Measurements from ENCODE around the gene RBSN. TPM values are rescaled to one million over a fixed set of nuclear protein-coding genes. Genes with fewer than 3 reads are reported as not detected.
"Not testable (repeated sequence)": the region's sequence is repeated elsewhere in the genome, so short reads cannot be mapped to it uniquely, and the experiment has no call there.

Gene RBSN
- 10 to 100 TPM; 26.6 to 43.9 (median 34.5) TPM for total RNA-seq

DNA sequence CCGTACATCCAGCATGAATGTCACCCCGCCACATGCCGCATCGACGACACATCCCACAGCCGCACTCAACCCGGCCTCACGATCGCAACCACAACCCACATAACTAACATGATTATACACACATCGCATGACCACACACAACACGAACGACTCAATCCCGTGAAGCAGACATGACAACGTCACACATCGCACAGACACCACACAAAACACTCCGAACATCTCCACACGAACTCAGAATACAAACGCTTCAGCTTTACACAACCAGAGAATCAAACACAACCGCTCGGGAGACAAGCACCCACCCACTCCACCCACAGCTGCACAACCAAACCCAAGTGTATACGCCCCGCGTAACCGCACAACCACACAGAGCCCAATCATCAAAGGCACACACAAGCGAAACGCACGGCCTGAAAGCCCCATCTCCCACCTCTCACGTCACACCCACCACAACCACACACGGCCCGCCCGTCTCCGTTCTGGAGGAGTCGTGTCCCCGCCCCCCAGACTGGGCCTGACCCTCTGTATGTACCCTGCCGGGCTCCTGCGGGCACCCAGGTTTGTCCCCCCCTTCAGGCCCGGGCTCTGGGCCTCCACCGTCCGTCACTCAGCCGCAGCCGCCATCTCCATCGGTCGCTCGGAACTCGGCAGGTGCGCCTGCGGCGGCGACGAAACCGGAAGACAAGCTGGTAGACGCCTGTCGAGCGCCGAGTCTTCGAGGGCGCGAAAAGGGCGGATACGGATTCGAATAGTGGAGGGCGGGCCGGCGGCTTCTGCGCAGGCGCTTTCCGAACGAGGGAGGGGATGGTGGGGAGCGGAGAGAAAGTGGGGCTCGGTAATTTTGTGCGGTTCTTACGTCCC, at the start of gene RBSN:
Gene RBSN (minus strand): TSS at position 646 of the 861 bp plus-strand sequence. CDS start 3,028 bp downstream, outside the sequence.
- Histone ChIP-seq H3K4me1 (peaks cover 3 to 43% (median 18%) of the 10 kb centered on the region in 4 donors), H3K27me3 (no peaks in the 10 kb centered on the region), H3K36me3 (peaks cover 0 to 26% (median 0%) of the 10 kb centered on the region in 3 donors), H3K27ac (peak within 1 kb of the TSS; percentile 80 to 94 (median 81)), H3K4me3 (peak within 1 kb of the TSS; percentile 79 to 94 (median 88)), H3K9me3 (no peaks in the 10 kb centered on the region)
- peak in 1 of 2 donors; percentile 79 for TF ChIP-seq POLR2A (IDR thresholded peaks at IDR 0.05)
- TF ChIP-seq, protein P1, sequence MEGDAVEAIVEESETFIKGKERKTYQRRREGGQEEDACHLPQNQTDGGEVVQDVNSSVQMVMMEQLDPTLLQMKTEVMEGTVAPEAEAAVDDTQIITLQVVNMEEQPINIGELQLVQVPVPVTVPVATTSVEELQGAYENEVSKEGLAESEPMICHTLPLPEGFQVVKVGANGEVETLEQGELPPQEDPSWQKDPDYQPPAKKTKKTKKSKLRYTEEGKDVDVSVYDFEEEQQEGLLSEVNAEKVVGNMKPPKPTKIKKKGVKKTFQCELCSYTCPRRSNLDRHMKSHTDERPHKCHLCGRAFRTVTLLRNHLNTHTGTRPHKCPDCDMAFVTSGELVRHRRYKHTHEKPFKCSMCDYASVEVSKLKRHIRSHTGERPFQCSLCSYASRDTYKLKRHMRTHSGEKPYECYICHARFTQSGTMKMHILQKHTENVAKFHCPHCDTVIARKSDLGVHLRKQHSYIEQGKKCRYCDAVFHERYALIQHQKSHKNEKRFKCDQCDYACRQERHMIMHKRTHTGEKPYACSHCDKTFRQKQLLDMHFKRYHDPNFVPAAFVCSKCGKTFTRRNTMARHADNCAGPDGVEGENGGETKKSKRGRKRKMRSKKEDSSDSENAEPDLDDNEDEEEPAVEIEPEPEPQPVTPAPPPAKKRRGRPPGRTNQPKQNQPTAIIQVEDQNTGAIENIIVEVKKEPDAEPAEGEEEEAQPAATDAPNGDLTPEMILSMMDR (IDR thresholded peaks at IDR 0.05): peak in 1 of 5 experiments; percentile 38
- peak; percentile 94 to 96 for TF ChIP-seq EP300 (IDR thresholded peaks at IDR 0.05)
- 0 to 1% methylated on average over 50 to 71 of the region's 72 CpGs for WGBS, 2 donors
- DNase-seq (ENCODE audit: low spot score in 2 of 2): peak; percentile 89

DNA sequence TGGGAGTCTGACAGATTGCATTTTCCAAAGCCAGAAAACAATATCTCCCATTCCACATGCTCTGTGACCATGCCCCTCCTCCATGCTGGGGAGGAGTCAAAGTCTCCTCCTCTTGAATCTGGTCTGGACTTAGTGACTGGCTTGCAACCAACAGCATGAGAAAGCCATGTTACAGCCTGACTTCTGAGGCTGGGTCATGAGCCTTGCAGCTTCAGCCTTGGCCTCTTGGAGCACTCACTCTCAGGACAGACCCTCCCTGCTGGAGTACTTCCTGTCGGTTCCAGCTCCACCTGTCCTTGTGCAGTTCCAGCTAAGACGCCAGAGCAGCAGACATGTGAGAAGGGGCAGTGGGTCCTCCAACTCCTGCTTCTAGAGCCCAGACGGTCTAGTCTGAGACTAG, 49.7 kb upstream of the RBSN start:
- H3K9me3 ChIP-seq: no peaks in the 10 kb centered on the region
- H3K36me3 ChIP-seq: no peaks in the 10 kb centered on the region
- H3K4me1 ChIP-seq: no peaks in the 10 kb centered on the region
- TF ChIP-seq EP300 (IDR thresholded peaks at IDR 0.05) (no peak), POLR2A (IDR thresholded peaks at IDR 0.05) (no peak)
- TF ChIP-seq, protein P1 (IDR thresholded peaks at IDR 0.05): no peak
- no peak overlapping the region for H3K4me3 ChIP-seq
- H3K27ac ChIP-seq: no peak overlapping the region
- H3K27me3 ChIP-seq: no peaks in the 10 kb centered on the region
- WGBS, 2 donors: 24 to 51% methylated on average over 3 of the region's 3 CpGs
- DNase-seq (ENCODE audit: low spot score in 2 of 2): no peak

- not testable (repeated sequence) for H3K4me3 ChIP-seq; H3K27me3 ChIP-seq; H3K27ac ChIP-seq; H3K9me3 ChIP-seq; H3K4me1 ChIP-seq; H3K36me3 ChIP-seq; DNase-seq (ENCODE audit: low spot score in 2 of 2)
- 52 to 59% methylated on average over 4 of the region's 4 CpGs for WGBS, 2 donors
These were observed 37.9 kb upstream of the RBSN start for GRCh38 chr3:15136885-15137284.

DNA sequence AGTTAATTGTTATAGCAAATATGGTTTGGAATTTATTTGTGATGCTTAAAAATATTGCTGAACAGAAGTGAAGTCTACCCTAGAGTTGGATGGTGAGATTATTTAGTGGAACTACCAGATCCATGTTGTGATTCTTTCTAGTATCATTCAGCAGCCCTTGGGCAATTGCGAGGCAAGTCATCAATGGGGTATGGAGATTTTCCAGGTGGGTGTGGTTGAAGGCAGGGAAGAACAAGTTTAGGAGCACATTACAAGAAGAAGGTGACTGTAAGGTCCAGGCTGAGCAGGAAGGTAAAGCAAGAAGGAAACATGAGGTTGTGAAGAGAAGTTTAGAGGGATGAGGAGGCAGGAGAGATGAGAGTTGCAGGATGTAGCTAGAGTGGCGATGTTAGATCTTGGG, 36.0 kb upstream of the RBSN start:
- DNase-seq (ENCODE audit: low spot score in 2 of 2); H3K36me3 ChIP-seq; H3K4me1 ChIP-seq; H3K4me3 ChIP-seq; H3K27ac ChIP-seq; H3K27me3 ChIP-seq; H3K9me3 ChIP-seq: not testable (repeated sequence)
- 90 to 98% methylated on average over 2 of the region's 2 CpGs for WGBS, 2 donors

DNA sequence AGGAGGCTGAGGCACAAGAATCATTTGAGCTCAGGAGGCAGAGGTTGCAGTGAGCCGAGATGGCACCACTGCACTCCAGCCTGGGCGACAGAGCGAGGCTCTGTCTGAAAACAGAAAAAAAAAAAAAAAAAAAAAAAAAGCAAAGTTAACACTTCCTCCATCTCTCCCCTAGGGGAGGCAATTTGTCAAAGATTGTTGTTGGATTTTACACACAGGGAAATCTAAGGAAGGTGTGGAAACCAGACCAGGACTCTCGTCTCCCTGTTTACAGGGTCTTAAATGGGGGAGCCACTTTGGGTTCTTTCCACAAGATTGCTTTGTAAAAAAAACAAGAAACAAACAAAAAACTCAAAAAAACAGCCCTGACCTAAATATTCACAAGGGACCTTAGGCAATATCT, 29.5 kb upstream of the RBSN start:
- 27 to 32% methylated on average over 1 to 2 of the region's 4 CpGs for WGBS, 2 donors

GRCh38 chr3:15126975-15127374, 28.0 kb upstream of the RBSN start:
- H3K27me3 ChIP-seq; DNase-seq (ENCODE audit: low spot score in 2 of 2); H3K27ac ChIP-seq; H3K9me3 ChIP-seq; H3K4me3 ChIP-seq; H3K4me1 ChIP-seq; H3K36me3 ChIP-seq: not testable (repeated sequence)
- 58 to 71% methylated on average over 2 of the region's 2 CpGs for WGBS, 2 donors

More for the DNA sequence above, 29.5 kb upstream of the RBSN start:
- H3K27me3 ChIP-seq; H3K36me3 ChIP-seq; H3K27ac ChIP-seq; H3K4me1 ChIP-seq; H3K9me3 ChIP-seq; DNase-seq (ENCODE audit: low spot score in 2 of 2); H3K4me3 ChIP-seq: not testable (repeated sequence)

DNA sequence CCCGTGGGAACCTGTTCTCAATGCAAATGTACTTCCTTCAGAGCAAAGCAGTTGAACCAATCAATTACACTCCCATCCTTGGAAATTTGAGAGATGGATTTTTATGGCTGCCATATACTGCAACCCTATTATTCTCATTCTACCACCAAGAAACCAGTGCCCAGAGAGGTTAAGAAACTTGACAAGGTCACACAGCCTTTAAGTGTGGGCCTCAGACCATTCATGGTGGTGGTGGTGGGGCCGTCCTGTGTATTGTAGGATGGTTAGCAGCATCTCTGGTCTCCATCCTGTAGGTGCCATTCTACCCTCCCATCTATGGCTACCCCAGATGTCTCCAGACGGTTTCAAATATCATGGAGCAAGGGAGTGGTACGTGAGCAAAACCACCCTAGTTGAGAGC, 23.4 kb upstream of the RBSN start:
- no peak for DNase-seq (ENCODE audit: low spot score in 2 of 2)
- Histone ChIP-seq H3K27me3 (peaks cover 0 to 10% of the 10 kb centered on the region in 2 donors), H3K27ac (no peak overlapping the region), H3K9me3 (no peaks in the 10 kb centered on the region), H3K4me1 (no peaks in the 10 kb centered on the region), H3K36me3 (no peaks in the 10 kb centered on the region), H3K4me3 (no peak overlapping the region)
- WGBS, 2 donors: 83 to 87% methylated on average over 4 of the region's 4 CpGs
- TF ChIP-seq EP300 (IDR thresholded peaks at IDR 0.05) (no peak), POLR2A (IDR thresholded peaks at IDR 0.05) (no peak)
- TF ChIP-seq, protein P1 (IDR thresholded peaks at IDR 0.05): no peak

Data from tibial nerve (tissue), 4 donors.